ENCODE data around the gene PPIAL4G.
A peak's percentile ranks its signal among the peaks of the same experiment; 100 is the strongest.
"Not testable (repeated sequence)": the region's sequence is repeated elsewhere in the genome, so short reads cannot be mapped to it uniquely, and the experiment has no call there.

The PPIAL4G gene

GRCh38 chr1:148483029-148483428 is at the start of gene PPIAL4G:
PPIAL4G (minus strand) TSS chr1:148483302; CDS start chr1:148483252, 50 bp downstream.
- not testable (repeated sequence) for DNase-seq

DNA sequence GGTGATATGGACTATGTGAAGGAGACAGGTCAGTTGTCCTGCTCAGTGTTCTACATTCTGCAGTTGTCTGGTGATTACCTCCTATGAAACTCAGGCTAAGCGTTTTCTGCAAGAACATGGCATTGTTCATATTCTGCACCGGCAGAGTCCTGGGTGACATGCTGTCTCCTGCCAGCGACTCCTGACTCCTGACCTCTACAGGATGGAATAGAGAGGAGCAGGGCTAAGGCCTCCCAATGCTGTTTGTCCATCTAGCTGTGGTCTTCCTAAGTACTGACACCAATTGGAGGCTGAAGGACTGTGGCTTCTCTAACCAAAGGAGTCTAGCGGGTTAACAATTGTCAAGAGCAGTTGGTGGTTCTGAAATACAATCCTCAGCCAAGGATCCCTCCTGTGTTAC is 49.1 kb upstream of the PPIAL4G start:
- DNase-seq: not testable (repeated sequence)

- DNase-seq: peak; percentile 76
Measured at GRCh38 chr1:148529101-148529567, 46.0 kb upstream of the PPIAL4G start.

- not testable (repeated sequence) for DNase-seq
Measured at GRCh38 chr1:148528591-148528990, 45.5 kb upstream of the PPIAL4G start.

GRCh38 chr1:148526587-148526986 is 43.5 kb upstream of the PPIAL4G start:
- DNase-seq: not testable (repeated sequence)

GRCh38 chr1:148523205-148524144 is 40.4 kb upstream of the PPIAL4G start:
- not testable (repeated sequence) for DNase-seq

- peak; percentile 100 for DNase-seq
Measured at GRCh38 chr1:148522561-148523204, 39.6 kb upstream of the PPIAL4G start.

- peak; percentile 94 for DNase-seq
Measured at GRCh38 chr1:148522072-148522471, 39.0 kb upstream of the PPIAL4G start.

DNA sequence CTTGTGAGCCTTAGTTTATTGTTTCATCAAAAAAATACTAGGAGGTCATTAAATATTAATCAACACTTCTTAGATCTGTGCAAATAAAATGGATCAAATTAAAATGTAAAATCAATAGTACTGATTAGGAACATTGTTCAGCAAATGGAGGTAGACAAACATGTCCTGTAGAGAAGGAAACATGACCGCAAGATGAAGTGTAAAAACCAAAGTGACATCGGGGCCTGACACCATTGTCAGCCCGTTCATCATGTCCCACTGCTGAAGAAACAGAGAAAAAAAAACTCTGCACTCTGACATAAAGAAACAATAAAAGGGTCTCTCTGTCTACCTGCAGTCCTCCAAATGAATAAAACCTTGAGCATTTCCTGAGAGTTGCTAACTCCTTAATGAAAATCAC is 31.2 kb upstream of the PPIAL4G start:
- DNase-seq: not testable (repeated sequence)

DNA sequence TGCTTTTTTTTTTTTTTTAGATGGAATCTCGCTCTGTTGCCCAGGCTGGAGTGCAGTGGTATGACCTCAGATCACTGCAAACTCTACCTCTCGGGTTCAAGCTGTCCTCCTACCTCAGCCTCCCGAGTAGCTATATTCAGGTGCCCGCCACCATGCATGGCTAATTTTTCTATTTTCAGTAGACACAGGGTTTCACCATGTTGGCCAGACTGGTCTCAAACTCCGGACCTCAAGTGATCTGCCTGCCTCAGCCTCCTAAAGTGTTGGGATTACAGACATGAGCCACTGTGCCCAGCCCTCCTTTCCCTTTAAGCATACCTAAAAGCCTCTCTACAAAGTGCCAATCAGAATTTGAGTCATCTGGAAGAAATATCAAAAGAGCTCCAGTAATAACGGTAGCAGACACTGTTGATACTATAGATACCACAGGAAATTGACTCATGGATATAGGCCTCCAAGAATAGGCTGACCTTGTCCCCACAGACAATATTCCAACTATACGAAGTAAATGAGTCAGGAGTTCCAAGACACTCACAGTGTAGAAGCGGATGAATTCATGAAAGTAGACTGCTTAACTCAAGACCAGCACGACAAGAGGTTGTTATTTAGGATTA is 29.6 kb upstream of the PPIAL4G start:
- not testable (repeated sequence) for DNase-seq

DNA sequence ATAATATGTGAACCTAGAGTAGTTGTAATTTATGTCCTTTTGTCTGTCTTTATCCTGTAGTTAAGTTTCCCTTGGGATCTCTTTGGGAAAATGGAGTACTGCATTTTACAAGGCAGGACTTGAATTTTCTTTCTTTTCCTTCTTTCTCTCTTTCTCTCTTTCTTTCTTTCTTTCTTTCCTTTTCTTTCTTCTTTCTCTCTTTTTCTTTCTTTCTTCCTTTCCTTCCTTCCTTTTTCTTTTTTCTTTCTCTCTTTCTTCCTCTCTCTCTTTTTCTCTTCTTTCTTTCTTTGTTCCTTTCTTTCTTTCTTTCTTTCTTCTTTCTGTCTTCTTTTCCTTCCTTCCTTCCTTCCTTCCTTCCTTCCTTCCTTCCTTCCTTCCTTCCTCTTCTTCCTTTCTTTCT is 10.8 kb upstream of the PPIAL4G start:
- not testable (repeated sequence) for DNase-seq

DNA sequence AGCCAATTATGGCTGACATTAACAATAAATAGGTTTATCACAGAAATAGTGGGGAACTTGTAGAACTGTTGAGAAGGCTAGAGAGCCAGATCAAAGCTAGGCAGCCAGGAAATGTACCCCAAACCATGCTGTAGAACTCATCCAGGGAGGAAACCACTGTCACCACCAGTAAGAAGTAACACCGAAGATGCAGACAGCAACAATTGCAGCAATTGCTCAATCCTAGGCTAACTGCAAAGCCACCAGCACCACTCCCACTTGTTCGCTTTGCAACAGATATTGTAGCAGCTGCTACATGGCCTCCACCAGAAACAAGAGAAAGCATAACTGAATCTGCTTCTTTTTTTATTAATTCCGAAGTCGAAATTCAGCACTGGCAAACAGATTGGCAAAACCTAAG is 2.0 kb downstream of the PPIAL4G start:
- not testable (repeated sequence) for DNase-seq

DNA sequence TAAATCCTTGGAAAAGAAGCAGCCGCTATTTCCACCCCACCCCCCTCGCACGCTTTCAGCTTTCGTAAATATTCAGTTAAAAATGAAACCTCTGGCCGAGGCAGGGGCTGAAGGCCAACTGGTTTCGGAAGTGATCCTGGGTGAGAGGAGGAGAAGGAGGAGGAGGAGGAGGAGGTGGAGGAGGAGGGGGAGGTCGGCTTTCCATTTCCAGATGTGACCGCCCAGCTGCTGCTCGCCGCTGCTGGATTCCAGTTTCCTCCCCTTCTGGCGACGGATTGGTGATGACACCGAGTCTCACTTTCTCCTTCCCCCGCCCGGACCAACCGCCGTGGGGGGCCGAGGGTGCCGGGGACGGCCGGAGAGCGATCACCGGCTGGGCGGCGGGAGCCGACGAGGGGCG is 23.4 kb downstream of the PPIAL4G start:
- DNase-seq: not testable (repeated sequence)

GRCh38 chr1:148458901-148459581 is 24.1 kb downstream of the PPIAL4G start:
- not testable (repeated sequence) for DNase-seq

DNA sequence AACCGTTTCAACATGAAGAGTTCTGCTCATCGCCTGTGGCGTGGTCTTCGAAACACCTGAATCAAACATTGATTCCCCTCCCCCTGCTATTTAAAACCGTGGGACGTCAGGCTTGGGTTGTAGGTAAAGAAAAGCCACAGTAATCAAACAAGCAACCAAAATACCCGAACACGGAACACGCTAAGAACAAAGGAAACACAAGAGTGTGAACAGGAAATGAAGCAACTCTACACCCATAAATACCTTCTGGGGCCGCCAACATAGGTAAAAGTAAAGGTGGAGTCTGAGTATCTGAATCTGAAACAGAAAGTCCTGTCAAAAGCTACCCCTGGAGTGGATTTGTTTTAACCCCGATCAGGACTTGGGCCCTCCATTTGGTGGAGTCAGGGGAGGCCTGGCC is 24.7 kb downstream of the PPIAL4G start:
- not testable (repeated sequence) for DNase-seq

DNA sequence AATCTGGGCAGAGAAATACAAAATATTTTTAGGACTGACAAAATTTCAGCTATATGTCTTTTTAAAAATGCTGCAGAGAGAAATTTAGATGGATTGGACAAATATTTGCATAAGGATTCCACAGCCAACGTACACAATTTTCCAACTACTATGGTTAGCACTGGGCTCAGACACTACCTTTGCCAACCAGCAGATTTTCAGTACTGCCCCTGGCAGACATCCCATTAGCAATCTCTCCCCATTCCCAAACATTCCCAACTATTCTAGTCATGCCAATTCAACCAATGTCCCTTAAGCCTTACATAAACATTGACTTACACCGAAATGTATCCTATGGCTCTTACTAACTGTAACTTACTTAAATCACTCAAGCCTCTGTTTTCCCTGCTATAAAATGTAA is 30.3 kb downstream of the PPIAL4G start:
- DNase-seq: peak; percentile 67

- DNase-seq: not testable (repeated sequence)
Measured at GRCh38 chr1:148439654-148440325, 43.3 kb downstream of the PPIAL4G start.

- no peak for DNase-seq
Measured at GRCh38 chr1:148435406-148435805, 47.7 kb downstream of the PPIAL4G start.

DNA sequence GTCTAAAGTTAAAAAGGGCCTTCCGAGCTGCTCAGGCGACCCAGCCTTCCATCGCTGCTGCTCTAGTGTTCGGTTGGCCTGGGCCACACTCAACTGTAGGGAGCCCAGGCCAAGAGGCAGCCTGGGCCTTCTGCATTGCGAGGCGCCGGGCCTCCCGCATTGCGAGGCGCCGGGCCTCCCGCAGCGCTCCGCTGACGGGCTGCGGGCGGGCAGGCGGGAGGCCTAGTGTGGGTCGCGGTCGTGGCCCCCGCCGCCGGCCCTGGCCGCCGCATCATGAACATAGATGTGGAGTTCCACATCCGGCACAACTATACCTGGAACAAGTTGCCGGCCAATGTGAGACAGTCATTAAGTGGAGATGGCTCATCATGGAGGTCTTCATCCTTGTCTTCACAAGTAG is 48.3 kb downstream of the PPIAL4G start:
- no peak for DNase-seq

DNA sequence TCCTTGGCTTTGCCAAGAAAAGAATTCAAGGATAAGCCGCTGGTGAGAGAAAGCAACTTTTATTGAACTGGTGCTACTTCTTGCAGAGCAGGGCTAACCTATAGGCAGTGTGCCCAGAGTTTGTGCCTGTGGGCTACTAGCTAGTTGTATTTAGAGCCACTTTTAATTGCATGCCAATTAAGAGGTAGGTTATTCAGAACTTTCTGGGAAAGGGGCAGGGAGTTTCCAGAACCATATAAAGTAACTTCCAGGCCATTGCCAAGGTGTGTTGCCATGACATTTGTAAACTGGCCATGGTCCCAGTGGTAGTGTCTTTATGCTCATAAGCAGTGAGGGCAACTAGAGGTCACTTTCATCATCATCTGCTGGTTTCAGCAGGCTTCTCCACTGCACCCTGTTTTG is 50.2 kb downstream of the PPIAL4G start:
- not testable (repeated sequence) for DNase-seq

Data from NCI-H526 treated with DMSO at 0.1 percent for 48 hours (cell line).